Keratinocyte (primary cell): ENCODE data around the gene CD180. TPM values are rescaled to one million over a fixed set of nuclear protein-coding genes. Genes with fewer than 3 reads are reported as not detected.

Experiments
- DNase-seq: peaks from one replicate; pipeline ENCODE4 v3.0.0-alpha.2; 2011; ENCODE audit warnings: low read depth, missing footprints, low spot score
- FAIRE-seq: peaks from 2 replicates; lab custom pipeline; 2011; peaks lifted over from hg19 to GRCh38; lab: Jason Lieb, UNC
- H2AFZ ChIP-seq: 2 replicates; pipeline ENCODE4 v1.6.0; 2012; ENCODE audit warnings: low read length, control low read depth, inconsistent platforms; ENCODE audit not compliant: control insufficient read depth
- H3K27ac ChIP-seq: 2 replicates; pipeline ENCODE4 v1.5.1; 2011; ENCODE audit warnings: low read length; ENCODE audit not compliant: control insufficient read depth, insufficient read depth
- H3K27me3 ChIP-seq: 3 replicates; pipeline ENCODE4 v1.6.0; 2011; ENCODE audit warnings: low read length; ENCODE audit not compliant: control insufficient read depth, insufficient read depth; ENCODE audit errors: extremely low read depth
- H3K36me3 ChIP-seq, 2 experiments: 2 replicates in 1 of 2; 3 replicates in 1 of 2; pipeline ENCODE4 v1.5.1; 2011; ENCODE audit warnings: low read length in 2 of 2, mild to moderate bottlenecking in 1 of 2; ENCODE audit not compliant: control insufficient read depth in 2 of 2, insufficient read depth in 2 of 2; ENCODE audit errors: extremely low read depth in 1 of 2
- H3K4me1 ChIP-seq: 3 replicates; pipeline ENCODE4 v1.5.1; 2011; ENCODE audit warnings: low read length; ENCODE audit not compliant: control insufficient read depth, insufficient read depth; ENCODE audit errors: extremely low read depth
- H3K4me2 ChIP-seq: 3 replicates; pipeline ENCODE4 v1.6.0; 2011; ENCODE audit warnings: low read depth, low read length; ENCODE audit not compliant: control insufficient read depth, insufficient read depth; ENCODE audit errors: extremely low read depth
- H3K4me3 ChIP-seq, 3 experiments: fragments of 200-600 bp in 1 of 3; sonication (generic) in 1 of 3; 2 replicates in 2 of 3; 3 replicates in 1 of 3; pipeline ENCODE4 v1.5.1; 2011 to 2016; ENCODE audit warnings: low read length in 3 of 3, mild to moderate bottlenecking in 3 of 3, control low read depth in 2 of 3, inconsistent platforms in 1 of 3, low read depth in 1 of 3, mixed read lengths in 1 of 3, mixed run types in 1 of 3, moderate library complexity in 1 of 3; ENCODE audit not compliant: control insufficient read depth in 2 of 3, insufficient read depth in 2 of 3; ENCODE audit errors: extremely low read depth in 1 of 3
- H3K79me2 ChIP-seq: 2 replicates; pipeline ENCODE4 v1.6.0; 2012; ENCODE audit warnings: low read length; ENCODE audit not compliant: control insufficient read depth, insufficient read depth
- H3K9ac ChIP-seq: 3 replicates; pipeline ENCODE4 v1.6.0; 2011; ENCODE audit warnings: low read length; ENCODE audit not compliant: control insufficient read depth, insufficient read depth; ENCODE audit errors: extremely low read depth
- H3K9me1 ChIP-seq: 3 replicates; pipeline ENCODE4 v1.6.0; 2011; ENCODE audit warnings: low read length; ENCODE audit not compliant: control insufficient read depth, insufficient read depth; ENCODE audit errors: extremely low read depth
- H3K9me3 ChIP-seq: 2 replicates; pipeline ENCODE4 v1.5.1; 2012; ENCODE audit warnings: low read depth, low read length; ENCODE audit not compliant: control insufficient read depth
- H4K20me1 ChIP-seq: 3 replicates; pipeline ENCODE4 v1.6.0; 2011; ENCODE audit warnings: low read length; ENCODE audit not compliant: control insufficient read depth, insufficient read depth; ENCODE audit errors: extremely low read depth
- CTCF ChIP-seq, 3 experiments: IDR thresholded peaks in 1 of 3; conservative IDR thresholded peaks in 1 of 3; optimal IDR thresholded peaks in 1 of 3; 2 replicates in 2 of 3; 3 replicates in 1 of 3; pipeline versions ENCODE3 to v1.5.1; 2011; ENCODE audit warnings: low read length in 3 of 3, mild to moderate bottlenecking in 3 of 3, moderate library complexity in 2 of 3, control low read depth in 1 of 3, inconsistent platforms in 1 of 3; ENCODE audit not compliant: insufficient read depth in 2 of 3; ENCODE audit errors: extremely low read depth in 1 of 3
- EZH2 ChIP-seq: IDR thresholded peaks from one replicate; pipeline ENCODE4 v1.6.1; 2012; ENCODE audit warnings: inconsistent platforms, mild to moderate bottlenecking, low read length, moderate library complexity
- dilution Hi-C: fragments of 300-500 bp; cut with MboI; formaldehyde crosslinking; loops from one replicate; pipeline ENCODE4 v1.7.0; 2020; ENCODE audit warnings: low sequenced_read_pairs; ENCODE audit not compliant: extremely low pct_ligation_motif_present
- polyA plus RNA-seq, 5 experiments: library from polyadenylated mRNA; depleted of rRNA in 3 of 5; stranded (reverse) in 3 of 5; stranded (forward) in 1 of 5; unstranded in 1 of 5; fragments of >200 nt; gene quantifications; 1 replicate in 1 of 5; 2 replicates in 3 of 5; 3 replicates in 1 of 5; pipeline versions ENCODE4 v1.2.1 to v1.2.3, GENCODE V29; 2011 to 2012; ENCODE audit warnings: missing spikeins in 2 of 5, low read depth in 1 of 5, low replicate concordance in 1 of 5

Gene CD180
- polyA plus RNA-seq, 1 donor (not counting 4 experiments of a cell fraction or from before 2014, with no cell fraction given): not detected

GRCh38 chr5:67189931-67190330, 6.7 kb downstream of the CD180 start:
- no peaks in the 10 kb centered on the region for H4K20me1 ChIP-seq
- H3K9ac ChIP-seq: no peak overlapping the region
- dilution Hi-C loops: no loop called here
- H3K9me1 ChIP-seq: no peaks in the 10 kb centered on the region
- no peaks in the 10 kb centered on the region for H3K79me2 ChIP-seq
- H3K36me3 ChIP-seq: no peaks in the 10 kb centered on the region
- DNase-seq (no peak), FAIRE-seq (no peak)
- no peak overlapping the region for H2AFZ ChIP-seq
- no peak overlapping the region for H3K4me3 ChIP-seq
- H3K4me1 ChIP-seq: peaks cover 4% of the 10 kb centered on the region
- no peaks in the 10 kb centered on the region for H3K9me3 ChIP-seq
- H3K27me3 ChIP-seq: no peaks in the 10 kb centered on the region
- H3K4me2 ChIP-seq: no peak overlapping the region
- TF ChIP-seq CTCF (optimal IDR thresholded peaks at IDR 0.05 in 1 of 3, IDR thresholded peaks at IDR 0.05 in 1 of 3, conservative IDR thresholded peaks at IDR 0.05 in 1 of 3; ENCODE audit: extremely low read depth in 1 of 3, insufficient read depth in 2 of 3, low read length in 3 of 3) (no peak), EZH2 (no peak)
- H3K27ac ChIP-seq: no peak overlapping the region

GRCh38 chr5:67189079-67189354, 7.6 kb downstream of the CD180 start:
- H3K27me3 ChIP-seq: no peaks in the 10 kb centered on the region
- dilution Hi-C loops: no loop called here
- peaks cover 4% of the 10 kb centered on the region for H3K4me1 ChIP-seq
- no peaks in the 10 kb centered on the region for H3K9me3 ChIP-seq
- H2AFZ ChIP-seq: no peak overlapping the region
- H3K4me2 ChIP-seq: no peak overlapping the region
- H4K20me1 ChIP-seq: no peaks in the 10 kb centered on the region
- no peak for TF ChIP-seq CTCF (optimal IDR thresholded peaks at IDR 0.05 in 1 of 3, IDR thresholded peaks at IDR 0.05 in 1 of 3, conservative IDR thresholded peaks at IDR 0.05 in 1 of 3; ENCODE audit: extremely low read depth in 1 of 3, insufficient read depth in 2 of 3, low read length in 3 of 3)
- no peaks in the 10 kb centered on the region for H3K9me1 ChIP-seq
- no peak overlapping the region for H3K27ac ChIP-seq
- no peak for FAIRE-seq
- DNase-seq: no peak
- H3K36me3 ChIP-seq: no peaks in the 10 kb centered on the region
- no peak overlapping the region for H3K9ac ChIP-seq
- no peaks in the 10 kb centered on the region for H3K79me2 ChIP-seq
- no peak overlapping the region for H3K4me3 ChIP-seq
